ENCODE measurements around the gene CCDC97. TPM values are rescaled to one million over a fixed set of nuclear protein-coding genes. Genes with fewer than 3 reads are reported as not detected.

Gene CCDC97
- total RNA-seq, 1 donor from 2014 or later, result 8.9 TPM

GRCh38 chr19:41351339-41352245, 41.6 kb downstream of the CCDC97 start:
- Histone ChIP-seq H3K27ac (ENCODE audit: low read depth, low read length) (peak overlapping the region; percentile 44), H3K9ac (ENCODE audit: low read depth in 1 of 3, low read length in 3 of 3) (peak overlapping the region; percentile 56 to 74 (median 63)), H3K36me3 (ENCODE audit: control insufficient read depth in 3 of 3, insufficient read depth in 3 of 3, low read length in 3 of 3) (no peaks in the 10 kb centered on the region), H3K4me3 (ENCODE audit: low read length in 3 of 3) (peak overlapping the region; percentile 75 to 85 (median 76)), H3K4me1 (ENCODE audit: control insufficient read depth in 3 of 3, insufficient read depth in 3 of 3, low read length in 3 of 3) (peaks cover 29 to 37% (median 32%) of the 10 kb centered on the region in 3 donors), H3K27me3 (ENCODE audit: control insufficient read depth in 3 of 3, insufficient read depth in 3 of 3, low read length in 3 of 3) (peaks cover 0 to 42% (median 38%) of the 10 kb centered on the region in 3 donors), H3K9me3 (ENCODE audit: control insufficient read depth in 3 of 3, low read length in 3 of 3) (no peaks in the 10 kb centered on the region)

- no peak overlapping the region for H3K27ac ChIP-seq (ENCODE audit: low read depth, low read length)
- H3K27me3 ChIP-seq (ENCODE audit: control insufficient read depth in 3 of 3, insufficient read depth in 3 of 3, low read length in 3 of 3), result peaks cover 0 to 42% (median 38%) of the 10 kb centered on the region in 3 donors
- no peaks in the 10 kb centered on the region for H3K9me3 ChIP-seq (ENCODE audit: control insufficient read depth in 3 of 3, low read length in 3 of 3)
- H3K4me3 ChIP-seq (ENCODE audit: low read length in 3 of 3), result peak overlapping the region; percentile 75 to 85 (median 76)
- H3K36me3 ChIP-seq (ENCODE audit: control insufficient read depth in 3 of 3, insufficient read depth in 3 of 3, low read length in 3 of 3), result no peaks in the 10 kb centered on the region
- peaks cover 31 to 37% (median 32%) of the 10 kb centered on the region in 3 donors for H3K4me1 ChIP-seq (ENCODE audit: control insufficient read depth in 3 of 3, insufficient read depth in 3 of 3, low read length in 3 of 3)
- peak overlapping the region; percentile 56 to 74 (median 61) for H3K9ac ChIP-seq (ENCODE audit: low read depth in 1 of 3, low read length in 3 of 3)
These were observed 42.3 kb downstream of the CCDC97 start for GRCh38 chr19:41352279-41352608.

DNA sequence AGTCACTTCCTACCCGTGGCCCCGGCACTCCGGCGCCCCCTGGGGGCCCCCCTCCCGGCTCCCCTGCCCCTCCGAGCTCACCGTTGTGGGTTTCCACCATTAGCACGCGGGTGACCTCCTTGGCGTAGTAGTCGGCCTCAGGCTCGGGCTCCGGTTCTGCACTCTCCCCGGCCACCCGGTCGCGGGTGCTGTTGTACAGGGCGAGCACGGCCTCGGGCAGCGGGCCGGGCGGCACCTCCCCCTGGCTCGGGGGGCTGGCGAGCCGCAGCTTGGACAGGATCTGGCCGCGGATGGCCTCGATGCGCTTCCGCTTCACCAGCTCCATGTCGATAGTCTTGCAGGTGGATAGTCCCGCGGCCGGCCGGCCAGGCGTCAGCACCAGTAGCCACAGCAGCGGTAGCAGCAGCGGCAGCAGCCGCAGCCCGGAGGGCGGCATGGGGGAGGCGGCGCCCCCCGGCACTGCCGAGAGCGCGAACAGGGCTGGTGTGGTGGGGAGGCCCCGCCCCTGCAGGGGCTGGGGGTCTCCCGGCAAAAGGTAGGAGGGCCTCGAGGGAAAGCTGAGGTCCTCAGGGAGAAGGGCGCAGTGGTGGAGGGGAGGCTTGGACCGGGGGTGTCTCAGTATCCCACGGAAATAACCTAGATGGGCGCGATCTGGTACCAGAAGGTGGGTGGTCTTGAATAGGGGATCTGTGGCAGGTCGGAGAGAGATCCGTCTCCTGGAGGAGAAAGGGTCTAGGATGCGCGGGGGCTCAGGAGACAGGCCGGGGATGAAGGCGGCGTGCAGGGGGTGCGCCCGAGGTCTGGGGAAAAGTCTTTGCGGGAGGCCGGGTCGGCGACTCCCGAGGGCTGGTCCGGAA, 42.9 kb downstream of the CCDC97 start:
- no peaks in the 10 kb centered on the region for H3K9me3 ChIP-seq (ENCODE audit: control insufficient read depth in 3 of 3, low read length in 3 of 3)
- peaks cover 31 to 37% (median 32%) of the 10 kb centered on the region in 3 donors for H3K4me1 ChIP-seq (ENCODE audit: control insufficient read depth in 3 of 3, insufficient read depth in 3 of 3, low read length in 3 of 3)
- peak overlapping the region; percentile 68 for H3K27ac ChIP-seq (ENCODE audit: low read depth, low read length)
- peak overlapping the region; percentile 75 to 85 (median 76) for H3K4me3 ChIP-seq (ENCODE audit: low read length in 3 of 3)
- H3K9ac ChIP-seq (ENCODE audit: low read depth in 1 of 3, low read length in 3 of 3), result peak overlapping the region; percentile 56 to 74 (median 70)
- H3K27me3 ChIP-seq (ENCODE audit: control insufficient read depth in 3 of 3, insufficient read depth in 3 of 3, low read length in 3 of 3), result peaks cover 0 to 42% (median 38%) of the 10 kb centered on the region in 3 donors
- no peaks in the 10 kb centered on the region for H3K36me3 ChIP-seq (ENCODE audit: control insufficient read depth in 3 of 3, insufficient read depth in 3 of 3, low read length in 3 of 3)

- Histone ChIP-seq H3K36me3 (ENCODE audit: control insufficient read depth in 3 of 3, insufficient read depth in 3 of 3, low read length in 3 of 3) (no peaks in the 10 kb centered on the region), H3K4me3 (ENCODE audit: low read length in 3 of 3) (peak within 1 kb of the TSS; percentile 75 to 85 (median 76)), H3K9me3 (ENCODE audit: control insufficient read depth in 3 of 3, low read length in 3 of 3) (no peaks in the 10 kb centered on the region), H3K4me1 (ENCODE audit: control insufficient read depth in 3 of 3, insufficient read depth in 3 of 3, low read length in 3 of 3) (peaks cover 31 to 37% (median 32%) of the 10 kb centered on the region in 3 donors), H3K27ac (ENCODE audit: low read depth, low read length) (peak within 1 kb of the TSS; percentile 68), H3K27me3 (ENCODE audit: control insufficient read depth in 3 of 3, insufficient read depth in 3 of 3, low read length in 3 of 3) (peaks cover 0 to 42% (median 38%) of the 10 kb centered on the region in 3 donors), H3K9ac (ENCODE audit: low read depth in 1 of 3, low read length in 3 of 3) (peak within 1 kb of the TSS; percentile 56 to 74 (median 70))
These were observed 43.7 kb downstream of the CCDC97 start, which contains the start of gene TGFB1 for GRCh38 chr19:41353466-41354342. TGFB1 (minus strand) TSS chr19:41353922; CDS start chr19:41353044, 878 bp downstream.

GRCh38 chr19:41354343-41354953, 44.5 kb downstream of the CCDC97 start:
- Histone ChIP-seq H3K9ac (ENCODE audit: low read depth in 1 of 3, low read length in 3 of 3) (peak overlapping the region in 2 of 3 donors; percentile 56 to 57), H3K4me1 (ENCODE audit: control insufficient read depth in 3 of 3, insufficient read depth in 3 of 3, low read length in 3 of 3) (peaks cover 30 to 37% (median 31%) of the 10 kb centered on the region in 3 donors)

GRCh38 chr19:41355035-41355434, 45.1 kb downstream of the CCDC97 start:
- H3K9ac ChIP-seq (ENCODE audit: low read depth in 1 of 3, low read length in 3 of 3), result no peak overlapping the region
- peaks cover 0 to 42% (median 38%) of the 10 kb centered on the region in 3 donors for H3K27me3 ChIP-seq (ENCODE audit: control insufficient read depth in 3 of 3, insufficient read depth in 3 of 3, low read length in 3 of 3)
- H3K4me3 ChIP-seq (ENCODE audit: low read length in 3 of 3), result no peak overlapping the region
- no peaks in the 10 kb centered on the region for H3K36me3 ChIP-seq (ENCODE audit: control insufficient read depth in 3 of 3, insufficient read depth in 3 of 3, low read length in 3 of 3)
- no peak overlapping the region for H3K27ac ChIP-seq (ENCODE audit: low read depth, low read length)
- peaks cover 30 to 37% (median 31%) of the 10 kb centered on the region in 3 donors for H3K4me1 ChIP-seq (ENCODE audit: control insufficient read depth in 3 of 3, insufficient read depth in 3 of 3, low read length in 3 of 3)
- no peaks in the 10 kb centered on the region for H3K9me3 ChIP-seq (ENCODE audit: control insufficient read depth in 3 of 3, low read length in 3 of 3)

More at GRCh38 chr19:41354343-41354953, 44.5 kb downstream of the CCDC97 start:
- Histone ChIP-seq H3K36me3 (ENCODE audit: control insufficient read depth in 3 of 3, insufficient read depth in 3 of 3, low read length in 3 of 3) (no peaks in the 10 kb centered on the region), H3K27me3 (ENCODE audit: control insufficient read depth in 3 of 3, insufficient read depth in 3 of 3, low read length in 3 of 3) (peaks cover 0 to 42% (median 38%) of the 10 kb centered on the region in 3 donors), H3K4me3 (ENCODE audit: low read length in 3 of 3) (peak overlapping the region; percentile 40 to 45 (median 43)), H3K27ac (ENCODE audit: low read depth, low read length) (no peak overlapping the region), H3K9me3 (ENCODE audit: control insufficient read depth in 3 of 3, low read length in 3 of 3) (no peaks in the 10 kb centered on the region)

- peaks cover 25 to 36% (median 31%) of the 10 kb centered on the region in 3 donors for H3K4me1 ChIP-seq (ENCODE audit: control insufficient read depth in 3 of 3, insufficient read depth in 3 of 3, low read length in 3 of 3)
- peaks cover 0 to 42% (median 37%) of the 10 kb centered on the region in 3 donors for H3K27me3 ChIP-seq (ENCODE audit: control insufficient read depth in 3 of 3, insufficient read depth in 3 of 3, low read length in 3 of 3)
- no peak overlapping the region for H3K4me3 ChIP-seq (ENCODE audit: low read length in 3 of 3)
- no peaks in the 10 kb centered on the region for H3K36me3 ChIP-seq (ENCODE audit: control insufficient read depth in 3 of 3, insufficient read depth in 3 of 3, low read length in 3 of 3)
- no peaks in the 10 kb centered on the region for H3K9me3 ChIP-seq (ENCODE audit: control insufficient read depth in 3 of 3, low read length in 3 of 3)
- peak overlapping the region in 1 of 3 donors; percentile 8 for H3K9ac ChIP-seq (ENCODE audit: low read depth in 1 of 3, low read length in 3 of 3)
- H3K27ac ChIP-seq (ENCODE audit: low read depth, low read length), result no peak overlapping the region
These were observed 45.8 kb downstream of the CCDC97 start for GRCh38 chr19:41355802-41356201.

DNA sequence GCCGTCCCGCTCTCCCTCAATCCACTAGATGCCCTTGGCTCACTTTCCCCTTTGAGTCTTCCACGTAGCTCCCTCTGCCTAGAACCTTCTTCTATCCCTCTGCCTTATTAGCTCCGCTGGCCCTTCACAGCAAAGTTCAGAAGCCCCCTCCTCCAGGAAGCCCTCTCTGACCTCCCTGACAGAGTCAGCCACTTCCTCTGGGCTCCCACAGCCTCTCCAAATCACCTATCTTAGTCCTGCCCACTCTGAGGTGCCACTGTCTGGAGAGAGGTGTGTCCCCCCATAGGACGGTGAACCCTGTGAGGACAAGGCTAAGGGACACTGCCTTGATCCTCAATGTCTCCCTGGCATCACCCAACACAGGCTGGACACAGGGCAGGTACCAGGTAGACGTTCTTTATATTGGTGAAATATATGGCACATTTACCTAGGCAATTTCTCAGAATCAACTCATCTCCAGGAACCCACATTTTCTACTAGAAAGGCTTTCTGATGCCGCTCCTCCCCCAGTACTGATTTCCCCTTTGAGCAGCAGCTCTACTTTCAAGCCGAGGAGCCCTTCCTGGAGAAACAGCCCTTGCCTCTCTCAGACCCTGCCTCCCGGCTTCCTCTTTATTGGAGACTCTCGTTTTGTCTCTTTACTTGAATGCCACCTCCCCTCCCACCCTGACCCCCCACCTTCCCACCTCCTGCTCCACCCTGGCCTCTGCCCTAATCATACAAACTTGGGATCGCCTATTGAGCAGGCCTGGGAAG, 47.2 kb downstream of the CCDC97 start:
- no peak overlapping the region for H3K9ac ChIP-seq (ENCODE audit: low read depth in 1 of 3, low read length in 3 of 3)
- H3K9me3 ChIP-seq (ENCODE audit: control insufficient read depth in 3 of 3, low read length in 3 of 3), result no peaks in the 10 kb centered on the region
- H3K4me3 ChIP-seq (ENCODE audit: low read length in 3 of 3), result no peak overlapping the region
- H3K27me3 ChIP-seq (ENCODE audit: control insufficient read depth in 3 of 3, insufficient read depth in 3 of 3, low read length in 3 of 3), result peaks cover 0 to 28% (median 26%) of the 10 kb centered on the region in 3 donors
- peaks cover 16 to 23% (median 18%) of the 10 kb centered on the region in 3 donors for H3K4me1 ChIP-seq (ENCODE audit: control insufficient read depth in 3 of 3, insufficient read depth in 3 of 3, low read length in 3 of 3)
- H3K36me3 ChIP-seq (ENCODE audit: control insufficient read depth in 3 of 3, insufficient read depth in 3 of 3, low read length in 3 of 3), result no peaks in the 10 kb centered on the region
- H3K27ac ChIP-seq (ENCODE audit: low read depth, low read length), result no peak overlapping the region
